Measurements from ENCODE around the gene ANTXR2. TPM values are rescaled to one million over a fixed set of nuclear protein-coding genes. Genes with fewer than 3 reads are reported as not detected.

ANTXR2 gene
- total and polyA plus RNA-seq, 2 of the 13 experiments (the other 11 are each of a cell fraction or from before 2014, with no cell fraction given) = 4.6 to 14.5 TPM

GRCh38 chr4:80033581-80033980 lies 39.4 kb downstream of the ANTXR2 start (continued):
- TF ChIP-seq ZFP91 (CRISPR knock-in tag; IDR thresholded peaks at IDR 0.05; ENCODE audit: borderline replicate concordance) (no peak), KDM5B (CRISPR knock-in tag; IDR thresholded peaks at IDR 0.05; ENCODE audit: borderline replicate concordance) (no peak)

- Histone ChIP-seq H3K27ac (ENCODE audit: extremely low read length, insufficient read depth, low read length) (no peak overlapping the region), H3K4me1 (ENCODE audit: insufficient read depth, low read length) (no peaks in the 10 kb centered on the region), H3K9me3 (ENCODE audit: low read length) (no peaks in the 10 kb centered on the region), H3K27me3 (ENCODE audit: control insufficient read depth in 1 of 2, insufficient read depth in 2 of 2, low read length in 2 of 2) (no peaks in the 10 kb centered on the region), H4K20me1 (ENCODE audit: insufficient read depth, low read length) (no peaks in the 10 kb centered on the region), H3K36me3 (replicated peaks in 1 of 2; ENCODE audit: control insufficient read depth in 1 of 2, insufficient read depth in 2 of 2, low read length in 2 of 2) (no peaks in the 10 kb centered on the region), H3K4me2 (ENCODE audit: low read depth, low read length) (no peak overlapping the region), H2AFZ (ENCODE audit: low read length) (no peak overlapping the region), H3K4me3 (replicated peaks in 1 of 3; ENCODE audit: insufficient read depth in 1 of 3, low read depth in 2 of 3, low read length in 3 of 3) (no peak overlapping the region), H3K79me2 (ENCODE audit: insufficient read depth, low read length) (no peaks in the 10 kb centered on the region), H3K9ac (ENCODE audit: insufficient read depth, low read depth, low read length) (no peak overlapping the region)
- no peak for ATAC-seq
- ChIA-PET POLR2A (no interaction called here), CTCF (ENCODE audit: low intra/inter-chr PET ratio, low total read pairs) (no interaction called here)
- in situ Hi-C loops (cut with HindIII; ENCODE audit: extremely low pct_ligation_motif_present, low pct_unique_long_range_greater_than_20kb) = no loop called here
- no TSS peak for BruUV-seq (replicated peaks)
- 75% methylated on average over 2 of the region's 2 CpGs for WGBS (ENCODE audit: low lambda C conversion rate)
- FAIRE-seq = no peak
- DNase-seq (ENCODE audit: low spot score) = no peak
- intact Hi-C loops (cut with micrococcal nuclease; ENCODE audit: unreplicated experiment) = no loop called here
- no peak for TF ChIP-seq ZBTB2 (CRISPR knock-in tag; IDR thresholded peaks at IDR 0.05; ENCODE audit: low read depth)
- no peak for TF ChIP-seq ZNF660 (CRISPR knock-in tag; IDR thresholded peaks at IDR 0.05; ENCODE audit: borderline replicate concordance, low read depth)
- no peak for TF ChIP-seq ZNF367 (CRISPR knock-in tag; IDR thresholded peaks at IDR 0.05; ENCODE audit: borderline replicate concordance)
- no peak for TF ChIP-seq KDM2A (CRISPR knock-in tag; IDR thresholded peaks at IDR 0.05; ENCODE audit: borderline replicate concordance, low read depth)
- TF ChIP-seq FOXP4 (CRISPR knock-in tag; IDR thresholded peaks at IDR 0.05) = no peak
- no peak for TF ChIP-seq ZNF674 (CRISPR knock-in tag; IDR thresholded peaks at IDR 0.05; ENCODE audit: low read depth)
- TF ChIP-seq POGK (CRISPR knock-in tag; conservative IDR thresholded peaks at IDR 0.05) = no peak
- no peak for TF ChIP-seq ZNF441 (CRISPR knock-in tag; IDR thresholded peaks at IDR 0.05; ENCODE audit: borderline replicate concordance)
- TF ChIP-seq PRDM15 (CRISPR knock-in tag; IDR thresholded peaks at IDR 0.05) = no peak
- no peak for TF ChIP-seq TCF7L2 (IDR thresholded peaks at IDR 0.05; ENCODE audit: low read depth, low read length)
Observed at GRCh38 chr4:80029364-80029763, 43.7 kb downstream of the ANTXR2 start.

Measured in HepG2 (cell line).